HCT116 (cell line): ENCODE data around the gene KISS1R. TPM values are rescaled to one million over a fixed set of nuclear protein-coding genes. Genes with fewer than 3 reads are reported as not detected.

ENCODE experiments used
- ATAC-seq: fragments of 200-7000 bp; cut with Tn5 transposase; 2 replicates; pipeline ENCODE4 v1.9.1; 2020; ENCODE audit warnings: mild to moderate bottlenecking, moderate library complexity
- BruUV-seq: library from RNA; stranded (reverse); fragments of 400-500 nt; replicated peaks from 2 replicates; lab custom pipeline; 2021; lab: Mats Ljungman, UMichigan
- CTCF ChIA-PET: fragments of 300-600 bp; sonication (Branson Sonifier 250); formaldehyde crosslinking; loops from one replicate; lab custom pipeline; 2021; ENCODE audit warnings: antibody characterized with exemption; lab: Charles Lee
- POLR2A ChIA-PET: fragments of 300-600, 350-600 bp; sonication (Branson Sonifier 250); formaldehyde crosslinking; loops from one replicate; lab custom pipeline; 2021; ENCODE audit warnings: antibody characterized with exemption; lab: Charles Lee
- RAD21 ChIA-PET, 2 experiments: fragments of 300-600 bp; sonication (Branson Sonifier 250); formaldehyde crosslinking; loops; one replicate each; lab custom pipeline; 2023; ENCODE audit warnings: low total read pairs in 2 of 2; ENCODE audit not compliant: uncharacterized antibody in 2 of 2, unreplicated experiment in 2 of 2, low non-redundant PET in 1 of 2; lab: Charles Lee
- DNase-seq: peaks from one replicate; pipeline ENCODE4 v3.0.0-alpha.2; 2010; ENCODE audit warnings: low read depth, low spot score
- H2AFZ ChIP-seq: fragments of 200-600 bp; shearing (Covaris generic), sonication (generic); 2 replicates; pipeline ENCODE4 v1.6.1; 2017; ENCODE audit warnings: low read depth, mixed run types, mixed read lengths, antibody characterized with exemption, low read length; ENCODE audit not compliant: poor library complexity, severe bottlenecking
- H3K27ac ChIP-seq: 2 replicates; pipeline ENCODE4 v1.5.1; 2012; ENCODE audit warnings: low read depth, low read length
- H3K27me3 ChIP-seq: fragments of 200-600 bp; sonication (generic); 2 replicates; pipeline ENCODE4 v1.6.1; 2016; ENCODE audit warnings: mixed run types, low read length, mixed read lengths; ENCODE audit not compliant: insufficient read depth
- H3K36me3 ChIP-seq, 2 experiments: fragments of 200-500 bp in 1 of 2; fragments of 200-600 bp in 1 of 2; sonication (Bioruptor generic) in 1 of 2; sonication (generic) in 1 of 2; 2 replicates each; pipeline versions ENCODE4 v1.5.1 to v1.6.1; 2014 to 2016; ENCODE audit warnings: low read length in 2 of 2, inconsistent platforms in 1 of 2, mixed read lengths in 1 of 2, mixed run types in 1 of 2; ENCODE audit not compliant: insufficient read depth in 2 of 2, control insufficient read depth in 1 of 2
- H3K4me1 ChIP-seq, 2 experiments: fragments of 200-600 bp in 1 of 2; sonication (generic) in 1 of 2; 2 replicates each; pipeline versions ENCODE4 v1.5.1 to v1.6.1; 2012 to 2017; ENCODE audit warnings: low read length in 2 of 2, inconsistent platforms in 1 of 2, mild to moderate bottlenecking in 1 of 2, mixed read lengths in 1 of 2, mixed run types in 1 of 2, moderate library complexity in 1 of 2; ENCODE audit not compliant: insufficient read depth in 2 of 2, control insufficient read depth in 1 of 2
- H3K4me2 ChIP-seq: fragments of 200-600 bp; sonication (generic); 2 replicates; pipeline ENCODE4 v1.6.1; 2017; ENCODE audit warnings: mixed run types, low read length, mixed read lengths
- H3K4me3 ChIP-seq, 2 experiments: fragments of 200-600 bp in 1 of 2; sonication (generic) in 1 of 2; replicated peaks in 1 of 2; 2 replicates each; pipeline ENCODE4 v1.5.1; 2011 to 2016; ENCODE audit warnings: low read length in 2 of 2, control low read depth in 1 of 2, low read depth in 1 of 2, mild to moderate bottlenecking in 1 of 2, mixed read lengths in 1 of 2, mixed run types in 1 of 2
- H3K79me2 ChIP-seq: fragments of 200-600 bp; sonication (generic); 2 replicates; pipeline ENCODE4 v1.6.1; 2017; ENCODE audit warnings: mild to moderate bottlenecking, mixed run types, low read length, moderate library complexity, mixed read lengths; ENCODE audit not compliant: insufficient read depth
- H3K9ac ChIP-seq: fragments of 200-600 bp; sonication (generic); 2 replicates; pipeline ENCODE4 v1.6.1; 2016; ENCODE audit warnings: low read length, mixed read lengths
- H3K9me2 ChIP-seq: fragments of 200-600 bp; sonication (generic), shearing (Covaris generic); 2 replicates; pipeline ENCODE4 v1.6.1; 2017; ENCODE audit warnings: mixed run types, mild to moderate bottlenecking, moderate library complexity; ENCODE audit not compliant: insufficient read depth
- H3K9me3 ChIP-seq, 2 experiments: fragments of 200-500 bp in 1 of 2; fragments of 200-600 bp in 1 of 2; sonication (Bioruptor generic) in 1 of 2; sonication (generic) in 1 of 2; 2 replicates each; pipeline ENCODE4 v1.6.1; 2014 to 2017; ENCODE audit warnings: low read length in 2 of 2, mixed read lengths in 2 of 2, inconsistent platforms in 1 of 2, low read depth in 1 of 2, mild to moderate bottlenecking in 1 of 2, mixed run types in 1 of 2, moderate library complexity in 1 of 2; ENCODE audit not compliant: control insufficient read depth in 1 of 2, insufficient read depth in 1 of 2
- H4K20me1 ChIP-seq: fragments of 200-600 bp; sonication (generic), shearing (Covaris generic); 2 replicates; pipeline ENCODE4 v1.6.1; 2017; ENCODE audit warnings: mixed run types, mild to moderate bottlenecking, moderate library complexity; ENCODE audit not compliant: insufficient read depth
- CBX3 ChIP-seq: IDR thresholded peaks from 2 replicates; pipeline ENCODE4 v1.6.1; 2012; ENCODE audit warnings: low read depth
- EGR1 ChIP-seq: IDR thresholded peaks from 2 replicates; pipeline ENCODE4 v1.6.1; 2012; ENCODE audit warnings: low read depth
- FOSL1 ChIP-seq: IDR thresholded peaks from 2 replicates; pipeline ENCODE4 v1.6.1; 2012; ENCODE audit warnings: low read depth
- JUND ChIP-seq: IDR thresholded peaks from 2 replicates; pipeline ENCODE4 v1.6.1; 2012
- MAX ChIP-seq: IDR thresholded peaks from 2 replicates; pipeline ENCODE4 v1.6.1; 2012
- POLR2A ChIP-seq: IDR thresholded peaks from 2 replicates; pipeline ENCODE4 v1.7.0; 2011; ENCODE audit warnings: borderline replicate concordance; ENCODE audit not compliant: insufficient read depth, insufficient read length; ENCODE audit errors: extremely low read depth
- TCF7L2 ChIP-seq: IDR thresholded peaks from 2 replicates; pipeline ENCODE4 v1.7.0; 2011; ENCODE audit warnings: borderline replicate concordance, inconsistent platforms; ENCODE audit not compliant: insufficient read depth, insufficient read length; ENCODE audit errors: extremely low read depth
- YY1 ChIP-seq: IDR thresholded peaks from 2 replicates; pipeline ENCODE4 v1.6.1; 2011; ENCODE audit warnings: low read length, low read depth, moderate library complexity, mild to moderate bottlenecking; ENCODE audit not compliant: insufficient replicate concordance; ENCODE audit errors: extremely low read depth
- ZBTB33 ChIP-seq: IDR thresholded peaks from 2 replicates; pipeline ENCODE4 v1.6.1; 2011; ENCODE audit warnings: mild to moderate bottlenecking, low read length, moderate library complexity; ENCODE audit not compliant: insufficient replicate concordance; ENCODE audit errors: extremely low read depth
- ZFX ChIP-seq: fragments of 450-650 bp; IDR thresholded peaks from 2 replicates; pipeline ENCODE4 v1.6.1; 2017
- ZNF274 ChIP-seq: fragments of 200-500 bp; sonication (Bioruptor generic); IDR thresholded peaks from 2 replicates; pipeline ENCODE4 v1.6.1; 2014; ENCODE audit warnings: mild to moderate bottlenecking, low read depth, low read length, inconsistent platforms
- intact Hi-C: fragments of 100-400 bp; cut with micrococcal nuclease; formaldehyde crosslinking; loops from 2 replicates; pipeline ENCODE4 v1.10.0; 2022
- total RNA-seq: library from RNA; stranded (reverse); gene quantifications from one replicate; pipeline ENCODE4 v1.2.1, GENCODE V29; 2021; ENCODE audit not compliant: unreplicated experiment

The KISS1R gene
- total RNA-seq, 1 experiment from 2014 or later, result 5.9 TPM

- H2AFZ ChIP-seq, result no peak overlapping the region
- H3K9me3 ChIP-seq, result no peaks in the 10 kb centered on the region
- H3K4me2 ChIP-seq, result no peak overlapping the region
- ChIA-PET POLR2A (no interaction called here), RAD21 (no interaction called here), CTCF (no interaction called here)
- H3K27me3 ChIP-seq, result no peaks in the 10 kb centered on the region
- H3K9ac ChIP-seq, result no peak overlapping the region
- peaks cover 11% of the 10 kb centered on the region; the same call in 1 of the 2 replicates for H3K79me2 ChIP-seq
- TF ChIP-seq ZFX, result no peak
- TF ChIP-seq ZNF274, result no peak
- no peak for TF ChIP-seq TCF7L2
- TF ChIP-seq ZBTB33, result no peak
- no peak for TF ChIP-seq CBX3
- TF ChIP-seq MAX, result no peak
- no peak for TF ChIP-seq FOSL1
- no TSS peak for BruUV-seq
- no peak overlapping the region for H3K4me3 ChIP-seq
- H3K9me2 ChIP-seq, result no peaks in the 10 kb centered on the region
- peaks cover 29 to 43% of the 10 kb centered on the region in 2 experiments for H3K4me1 ChIP-seq
- H4K20me1 ChIP-seq, result no peaks in the 10 kb centered on the region
- intact Hi-C loops, result no loop called here
- no peaks in the 10 kb centered on the region; a peak in 1 of 4 replicates for H3K36me3 ChIP-seq
- ATAC-seq, result no peak
- H3K27ac ChIP-seq, result no peak overlapping the region
- DNase-seq, result no peak
Measured at GRCh38 chr19:944171-944567, 27.0 kb downstream of the KISS1R start.

GRCh38 chr19:944663-945241 is 27.6 kb downstream of the KISS1R start:
- ChIA-PET RAD21 (no interaction called here), POLR2A (no interaction called here), CTCF (no interaction called here)
- no TSS peak for BruUV-seq
- Histone ChIP-seq H3K27me3 (no peaks in the 10 kb centered on the region), H3K4me2 (no peak overlapping the region), H2AFZ (no peak overlapping the region), H3K9me2 (no peaks in the 10 kb centered on the region), H3K79me2 (peaks cover 8% of the 10 kb centered on the region; the same call in 1 of the 2 replicates), H3K4me3 (no peak overlapping the region), H3K4me1 (peaks cover 29 to 43% of the 10 kb centered on the region in 2 experiments), H3K36me3 (no peaks in the 10 kb centered on the region; a peak in 1 of 4 replicates), H3K9me3 (no peaks in the 10 kb centered on the region), H3K9ac (no peak overlapping the region), H3K27ac (no peak overlapping the region), H4K20me1 (no peaks in the 10 kb centered on the region)
- ATAC-seq (no peak), DNase-seq (no peak)
- intact Hi-C loops, result no loop called here
- TF ChIP-seq EGR1 (no peak), YY1 (no peak), JUND (no peak), CBX3 (no peak), POLR2A (no peak)
